Measurements from ENCODE around the gene CCBE1. TPM values are rescaled to one million over a fixed set of nuclear protein-coding genes. Genes with fewer than 3 reads are reported as not detected.
"Not testable (repeated sequence)": the region's sequence is repeated elsewhere in the genome, so short reads cannot be mapped to it uniquely, and the experiment has no call there.

The CCBE1 gene
- total RNA-seq, 3 donors from 2014 or later, result 0.18 TPM; not detected in 2

DNA sequence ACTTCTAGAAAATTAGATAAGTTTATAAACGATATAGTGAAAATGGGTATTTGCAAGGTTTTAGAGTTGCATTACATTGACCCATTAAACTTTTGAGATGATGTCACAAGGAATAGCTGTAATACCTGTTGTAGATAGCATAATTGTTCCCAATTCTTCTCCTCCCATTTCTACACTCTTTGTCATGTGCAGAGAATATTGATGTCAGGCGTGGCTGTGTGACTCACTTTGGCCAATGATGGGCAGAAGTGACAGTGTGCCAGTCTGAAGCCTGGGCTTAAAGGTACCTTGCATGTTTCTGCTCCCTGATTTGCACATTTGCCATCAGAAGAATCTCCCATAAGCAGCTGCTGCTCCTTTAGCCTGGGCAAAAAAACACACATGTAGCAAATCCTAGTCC is 26.9 kb upstream of the CCBE1 start:
- DNase-seq (no peak), ATAC-seq (no peak)
- H3K9me3 Mint-ChIP-seq, result no peaks in the 10 kb centered on the region
- no peak overlapping the region for H3K4me3 Mint-ChIP-seq
- peaks cover 12% of the 10 kb centered on the region for H3K27me3 Mint-ChIP-seq (ENCODE audit: low read depth)
- no peaks in the 10 kb centered on the region for H3K36me3 Mint-ChIP-seq (ENCODE audit: insufficient read depth)
- no peaks in the 10 kb centered on the region for H3K4me1 Mint-ChIP-seq (ENCODE audit: low read depth)

DNA sequence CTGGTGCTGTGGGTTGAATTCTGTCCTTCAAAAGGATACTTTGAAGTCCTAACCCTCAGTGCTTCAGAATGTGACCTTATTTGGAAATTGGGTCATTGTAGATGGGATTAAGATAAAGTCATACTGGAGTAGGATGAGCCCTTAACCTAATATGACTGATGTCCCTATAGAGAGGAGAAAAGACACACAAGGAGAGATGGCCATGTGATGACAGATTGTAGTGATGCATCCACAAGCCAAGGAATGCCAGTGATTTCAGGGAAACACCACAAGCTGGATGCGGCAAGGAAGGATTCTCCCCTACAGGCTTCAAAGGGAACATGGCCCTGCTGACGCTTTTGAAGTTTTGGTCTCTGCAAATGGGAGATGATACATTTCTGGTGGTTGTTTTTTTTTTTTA is 24.7 kb upstream of the CCBE1 start:
- ATAC-seq, result no peak
- Mint-ChIP-seq H3K4me3 (no peak overlapping the region), H3K36me3 (ENCODE audit: insufficient read depth) (no peaks in the 10 kb centered on the region), H3K27me3 (ENCODE audit: low read depth) (peaks cover 12% of the 10 kb centered on the region), H3K4me1 (ENCODE audit: low read depth) (no peaks in the 10 kb centered on the region), H3K9me3 (no peaks in the 10 kb centered on the region)
- DNase-seq, result no peak

DNA sequence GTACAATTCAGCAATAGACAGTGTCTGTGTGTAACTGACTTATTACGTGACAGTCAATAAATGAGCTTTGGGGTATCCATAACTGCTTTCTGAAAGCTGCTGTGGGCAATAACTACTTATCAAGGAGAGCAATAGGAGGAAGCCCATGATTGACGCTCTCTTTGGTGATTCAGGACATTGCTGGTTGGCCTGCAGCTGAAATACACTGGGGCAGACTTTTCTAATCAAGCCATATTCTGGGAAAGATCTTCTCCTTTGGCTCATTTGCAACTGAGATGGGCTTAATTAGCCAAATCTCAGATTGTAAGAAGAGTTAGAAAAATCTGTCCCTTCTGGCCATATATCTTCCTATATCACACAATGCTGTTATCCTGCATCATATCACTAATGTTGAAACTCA is 24.0 kb upstream of the CCBE1 start:
- H3K9me3 Mint-ChIP-seq, result no peaks in the 10 kb centered on the region

DNA sequence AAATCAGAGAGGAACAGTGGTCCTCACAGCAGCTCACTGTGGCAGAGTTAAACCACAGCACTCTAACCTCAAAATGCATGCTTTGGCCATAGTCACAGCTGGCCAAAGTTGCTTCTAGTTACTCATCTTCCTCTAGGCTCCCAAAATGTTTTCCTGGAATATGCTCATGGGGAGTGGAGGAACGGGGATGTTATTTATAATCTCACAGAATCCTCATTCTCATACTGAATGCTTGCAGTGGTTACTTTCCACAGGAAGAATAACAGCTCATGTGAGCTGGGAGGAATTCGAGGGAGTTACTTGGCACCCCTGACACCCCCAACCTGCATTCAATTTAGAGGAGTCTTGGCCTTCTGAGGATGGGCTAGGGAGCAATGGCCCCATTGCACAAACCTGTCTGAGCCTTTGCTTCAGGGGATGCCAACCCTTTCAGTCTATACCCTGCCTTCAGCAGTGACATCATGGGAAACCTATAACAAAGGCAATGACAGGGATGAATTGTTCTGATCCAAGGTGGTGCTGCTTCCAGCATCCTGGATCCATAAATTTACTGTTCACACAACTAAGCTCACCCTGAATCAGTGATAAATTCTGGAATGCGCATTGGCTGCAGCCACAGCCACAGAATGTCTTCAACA is 22.4 kb upstream of the CCBE1 start:
- ATAC-seq (no peak), DNase-seq (no peak)
- Mint-ChIP-seq H3K4me1 (ENCODE audit: low read depth) (no peaks in the 10 kb centered on the region), H3K9me3 (no peaks in the 10 kb centered on the region), H3K27me3 (ENCODE audit: low read depth) (peaks cover 14% of the 10 kb centered on the region), H3K4me3 (no peak overlapping the region), H3K36me3 (ENCODE audit: insufficient read depth) (no peaks in the 10 kb centered on the region)

More for the DNA sequence above, 24.0 kb upstream of the CCBE1 start:
- no peak for ATAC-seq
- Mint-ChIP-seq H3K36me3 (ENCODE audit: insufficient read depth) (no peaks in the 10 kb centered on the region), H3K4me3 (no peak overlapping the region), H3K27me3 (ENCODE audit: low read depth) (peaks cover 12% of the 10 kb centered on the region), H3K4me1 (ENCODE audit: low read depth) (no peaks in the 10 kb centered on the region)
- no peak for DNase-seq

DNA sequence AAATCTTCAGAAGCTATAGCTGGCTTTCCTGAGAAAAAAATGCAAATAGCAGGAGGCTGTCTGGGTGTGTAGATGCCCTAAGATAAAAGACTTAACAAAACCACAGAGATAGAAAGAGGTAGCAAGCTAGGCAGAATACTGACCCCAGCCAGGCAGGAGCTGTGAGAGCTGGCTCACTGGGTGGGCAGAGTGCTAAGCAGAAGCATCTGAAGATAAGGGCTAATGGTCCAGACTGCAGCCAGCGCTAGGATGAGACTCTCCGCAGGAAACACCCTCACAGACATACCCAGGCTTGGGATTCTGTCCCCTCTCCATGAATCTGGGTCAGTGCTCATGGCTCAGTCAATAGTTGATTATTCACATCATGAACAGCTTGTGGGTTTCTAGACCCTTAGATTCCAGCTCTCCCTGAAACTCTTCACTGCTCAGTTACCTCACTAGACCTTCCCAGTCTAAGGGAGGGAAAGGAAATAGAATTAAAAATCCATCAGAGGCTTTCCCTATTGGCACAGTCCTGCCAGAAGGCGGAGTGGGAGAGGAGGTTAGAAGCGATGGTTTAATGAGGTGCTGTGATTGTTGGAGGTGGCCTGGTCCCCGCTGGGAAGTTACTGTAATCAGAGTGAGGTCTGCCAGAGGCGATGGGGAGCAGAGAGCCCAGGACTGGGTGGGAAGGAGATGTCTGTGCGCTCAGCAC is 21.4 kb upstream of the CCBE1 start:
- Mint-ChIP-seq H3K4me3 (no peak overlapping the region), H3K9me3 (no peaks in the 10 kb centered on the region), H3K36me3 (ENCODE audit: insufficient read depth) (no peaks in the 10 kb centered on the region), H3K4me1 (ENCODE audit: low read depth) (no peaks in the 10 kb centered on the region), H3K27me3 (ENCODE audit: low read depth) (peaks cover 14% of the 10 kb centered on the region)
- DNase-seq (no peak), ATAC-seq (no peak)

DNA sequence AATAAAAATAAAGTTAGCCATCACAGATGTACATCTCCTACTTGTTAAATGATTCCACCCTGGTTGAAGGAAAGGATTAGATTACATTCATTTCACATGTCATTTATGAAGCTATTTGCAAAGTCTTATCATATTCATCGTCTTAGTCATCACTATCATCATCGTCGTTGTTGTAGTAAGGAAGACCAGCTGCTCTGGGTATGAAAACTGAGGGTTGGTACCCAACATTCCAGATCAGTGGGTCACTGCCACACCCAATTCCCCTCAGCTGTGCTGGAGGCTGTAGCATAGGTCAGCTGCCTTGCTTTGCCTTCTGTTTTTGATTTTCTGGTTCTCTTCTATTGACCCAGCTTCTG is 20.9 kb upstream of the CCBE1 start:
- H3K9me3 Mint-ChIP-seq, result no peaks in the 10 kb centered on the region
- no peaks in the 10 kb centered on the region for H3K4me1 Mint-ChIP-seq (ENCODE audit: low read depth)
- H3K4me3 Mint-ChIP-seq, result no peak overlapping the region
- ATAC-seq (no peak), DNase-seq (no peak)
- peaks cover 14% of the 10 kb centered on the region for H3K27me3 Mint-ChIP-seq (ENCODE audit: low read depth)
- no peaks in the 10 kb centered on the region for H3K36me3 Mint-ChIP-seq (ENCODE audit: insufficient read depth)

DNA sequence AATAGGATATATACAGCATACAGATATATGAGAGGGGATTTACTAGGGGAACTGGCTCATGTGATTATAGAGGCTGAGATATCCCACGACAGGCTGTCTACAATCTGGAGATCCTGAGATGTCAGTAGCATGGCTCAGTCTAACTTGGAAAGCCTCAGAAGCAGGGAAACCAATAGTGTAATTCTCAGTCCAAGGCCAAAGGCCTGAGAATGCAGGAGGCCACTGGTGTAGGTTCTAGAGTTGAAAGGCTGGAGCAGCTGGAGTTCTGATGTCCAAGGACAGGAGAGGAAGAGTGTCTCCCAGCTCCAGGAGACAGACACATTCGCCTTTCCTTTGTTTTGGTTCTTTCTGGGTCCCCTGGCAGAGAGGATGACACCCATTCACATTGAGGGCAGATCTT is 20.1 kb upstream of the CCBE1 start:
- H3K36me3 Mint-ChIP-seq (ENCODE audit: insufficient read depth), result no peaks in the 10 kb centered on the region
- no peaks in the 10 kb centered on the region for H3K9me3 Mint-ChIP-seq
- peaks cover 14% of the 10 kb centered on the region for H3K27me3 Mint-ChIP-seq (ENCODE audit: low read depth)
- ATAC-seq (no peak), DNase-seq (no peak)
- H3K4me3 Mint-ChIP-seq, result no peak overlapping the region
- H3K4me1 Mint-ChIP-seq (ENCODE audit: low read depth), result no peaks in the 10 kb centered on the region

DNA sequence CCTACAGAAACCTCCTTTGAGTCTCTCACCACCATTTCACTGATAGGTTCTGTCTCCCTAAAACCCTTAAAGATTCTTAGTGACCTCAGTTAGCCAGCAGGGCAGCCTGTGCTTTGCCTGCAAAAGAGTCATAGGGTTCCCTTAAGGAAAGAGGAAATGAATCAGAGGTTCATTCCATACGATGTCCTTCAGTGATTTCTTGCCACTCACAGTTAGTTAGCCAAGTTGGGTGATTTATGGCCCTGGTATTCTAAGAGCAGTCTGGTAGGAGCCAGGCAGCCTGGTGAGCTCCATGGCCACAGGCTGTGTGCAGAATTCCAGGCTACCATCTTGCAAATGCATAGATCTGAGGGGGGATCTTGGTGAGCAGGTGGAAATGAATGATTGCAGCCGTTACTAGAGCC is 18.7 kb upstream of the CCBE1 start:
- no peak for DNase-seq
- no peak for ATAC-seq
- H3K27me3 Mint-ChIP-seq (ENCODE audit: low read depth), result peaks cover 14% of the 10 kb centered on the region
- no peaks in the 10 kb centered on the region for H3K9me3 Mint-ChIP-seq
- H3K4me1 Mint-ChIP-seq (ENCODE audit: low read depth), result no peaks in the 10 kb centered on the region
- no peak overlapping the region for H3K4me3 Mint-ChIP-seq
- H3K36me3 Mint-ChIP-seq (ENCODE audit: insufficient read depth), result no peaks in the 10 kb centered on the region

DNA sequence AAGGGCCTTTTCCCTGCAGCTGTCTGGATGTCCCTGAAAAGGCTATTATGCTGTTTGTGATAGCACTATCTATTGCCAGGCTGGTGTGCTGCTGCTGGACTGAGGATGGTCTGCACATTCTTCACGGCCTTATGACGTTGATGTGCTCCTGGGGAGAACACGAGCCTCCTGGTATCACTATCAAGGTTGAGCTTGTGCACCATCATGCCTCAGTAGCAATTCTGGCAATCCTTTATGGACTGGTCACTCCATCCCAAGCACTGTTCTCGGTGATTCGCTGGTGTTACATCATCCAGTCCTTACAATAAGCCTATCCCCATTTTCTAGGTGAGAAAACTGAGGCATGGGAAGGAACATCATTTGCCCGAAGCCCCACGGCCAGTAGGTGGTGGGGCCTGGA is 18.2 kb upstream of the CCBE1 start:
- Mint-ChIP-seq H3K36me3 (ENCODE audit: insufficient read depth) (no peaks in the 10 kb centered on the region), H3K27me3 (ENCODE audit: low read depth) (peaks cover 14% of the 10 kb centered on the region), H3K4me1 (ENCODE audit: low read depth) (no peaks in the 10 kb centered on the region), H3K9me3 (no peaks in the 10 kb centered on the region), H3K4me3 (no peak overlapping the region)
- no peak for DNase-seq
- ATAC-seq, result no peak

DNA sequence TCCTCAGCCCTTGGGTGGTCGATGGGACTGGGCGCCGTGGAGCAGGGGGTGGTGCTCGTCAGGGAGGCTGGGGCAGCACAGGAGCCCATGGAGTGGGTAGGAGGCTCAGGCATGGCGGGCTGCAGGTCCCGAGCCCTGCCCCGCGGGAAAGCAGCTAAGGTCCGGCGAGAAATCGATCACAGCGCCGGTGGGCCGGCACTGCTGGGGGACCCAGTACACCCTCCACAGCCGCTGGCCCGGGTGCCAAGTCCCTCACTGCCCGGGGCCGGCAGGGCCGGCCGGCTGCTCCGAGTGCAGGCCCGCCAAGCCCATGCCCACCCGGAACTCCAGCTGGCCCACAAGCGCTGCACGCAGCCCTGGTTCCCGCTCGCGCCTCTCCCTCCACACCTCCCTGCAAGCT is 16.9 kb upstream of the CCBE1 start:
- not testable (repeated sequence) for H3K36me3 Mint-ChIP-seq (ENCODE audit: insufficient read depth); H3K9me3 Mint-ChIP-seq; H3K4me3 Mint-ChIP-seq; ATAC-seq; DNase-seq; H3K4me1 Mint-ChIP-seq (ENCODE audit: low read depth); H3K27me3 Mint-ChIP-seq (ENCODE audit: low read depth)

DNA sequence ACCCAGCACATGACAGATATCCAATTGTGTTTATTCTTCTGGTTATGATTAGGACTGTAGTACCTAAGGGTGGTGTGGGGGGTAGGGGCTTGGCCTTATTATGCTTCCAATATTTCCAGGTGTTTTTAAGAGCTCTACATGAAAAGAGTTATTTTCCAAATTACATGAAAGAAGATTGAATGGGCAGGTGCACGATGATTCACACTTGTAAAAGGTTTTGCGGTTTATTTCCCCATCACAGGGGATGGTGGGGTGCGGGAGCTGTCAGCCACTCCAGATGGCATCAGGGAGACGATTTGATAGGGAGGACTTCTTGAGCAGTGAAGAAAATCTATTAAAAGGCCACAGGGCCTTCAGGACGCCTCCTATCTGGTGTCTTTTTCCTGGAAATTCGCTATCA is 15.1 kb upstream of the CCBE1 start:
- Mint-ChIP-seq H3K9me3 (no peaks in the 10 kb centered on the region), H3K4me1 (ENCODE audit: low read depth) (no peaks in the 10 kb centered on the region), H3K36me3 (ENCODE audit: insufficient read depth) (no peaks in the 10 kb centered on the region), H3K4me3 (no peak overlapping the region), H3K27me3 (ENCODE audit: low read depth) (peaks cover 6% of the 10 kb centered on the region)
- DNase-seq, result no peak
- no peak for ATAC-seq

DNA sequence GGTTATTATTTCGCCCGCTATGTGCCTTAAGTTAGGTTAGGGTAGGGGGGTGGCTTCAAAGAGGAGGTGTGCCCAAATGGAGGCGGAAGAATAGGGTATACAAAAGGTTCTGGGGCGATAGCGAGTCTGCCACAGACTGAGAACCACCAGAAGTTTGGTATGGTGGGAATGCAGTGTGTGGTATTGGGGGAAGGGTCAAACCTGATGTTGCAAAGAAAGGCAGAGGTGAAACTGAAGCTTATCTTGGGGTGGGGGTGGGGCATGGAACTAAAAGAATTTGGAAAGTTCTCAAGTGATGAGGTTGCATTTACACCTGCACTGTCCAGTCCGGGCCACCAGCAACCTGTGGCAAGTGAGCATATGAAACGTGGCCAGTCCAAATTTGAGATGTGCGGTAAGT is 11.8 kb upstream of the CCBE1 start:
- Mint-ChIP-seq H3K9me3 (no peaks in the 10 kb centered on the region), H3K4me3 (no peak overlapping the region), H3K27me3 (ENCODE audit: low read depth) (peaks cover 4% of the 10 kb centered on the region), H3K36me3 (ENCODE audit: insufficient read depth) (no peaks in the 10 kb centered on the region), H3K4me1 (ENCODE audit: low read depth) (no peaks in the 10 kb centered on the region)
- ATAC-seq (no peak), DNase-seq (no peak)

DNA sequence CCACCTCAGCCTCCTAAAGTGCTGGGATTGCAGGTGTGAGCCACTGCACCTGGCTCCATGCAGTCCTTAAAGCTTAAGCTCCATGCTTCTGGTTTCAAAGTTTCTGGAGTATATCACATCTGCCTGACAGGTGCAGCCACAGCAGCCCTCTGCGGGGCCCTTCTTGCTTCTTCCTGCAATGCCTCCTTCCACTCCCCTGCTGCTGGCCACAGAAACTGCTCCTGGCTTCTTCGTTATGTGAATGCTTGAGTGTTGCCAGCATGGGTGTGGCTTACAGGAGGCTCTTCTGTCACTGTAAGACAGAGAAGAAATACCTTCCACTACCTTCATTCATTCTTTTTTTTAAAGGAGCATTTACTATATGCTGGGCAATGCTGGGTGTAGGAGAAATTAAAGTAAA is 10.1 kb upstream of the CCBE1 start:
- H3K9me3 Mint-ChIP-seq, result no peaks in the 10 kb centered on the region
- no peaks in the 10 kb centered on the region for H3K36me3 Mint-ChIP-seq (ENCODE audit: insufficient read depth)
- ATAC-seq (no peak), DNase-seq (no peak)
- no peak overlapping the region for H3K4me3 Mint-ChIP-seq
- no peaks in the 10 kb centered on the region for H3K4me1 Mint-ChIP-seq (ENCODE audit: low read depth)
- peaks cover 4% of the 10 kb centered on the region for H3K27me3 Mint-ChIP-seq (ENCODE audit: low read depth)

DNA sequence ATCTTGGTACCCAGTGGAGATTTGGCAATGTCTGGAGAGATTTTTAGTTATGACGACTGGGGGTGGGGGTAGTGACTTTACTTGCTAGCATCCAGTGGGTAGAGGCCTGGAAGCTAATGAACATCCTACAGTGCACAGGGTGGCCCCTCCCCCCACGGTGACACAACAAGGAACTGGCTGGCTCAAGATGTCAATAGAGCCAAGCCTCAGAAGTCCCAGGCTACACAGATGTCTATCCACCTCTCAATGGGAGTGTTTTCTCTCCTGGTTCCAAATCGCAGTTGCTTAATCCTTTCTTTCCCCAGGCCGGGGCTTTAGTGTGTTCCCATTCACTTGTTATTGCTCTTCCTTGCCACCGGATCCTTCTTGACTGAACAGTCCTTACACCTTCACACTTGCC is 9.3 kb upstream of the CCBE1 start:
- Mint-ChIP-seq H3K4me3 (no peak overlapping the region), H3K9me3 (no peaks in the 10 kb centered on the region)

DNA sequence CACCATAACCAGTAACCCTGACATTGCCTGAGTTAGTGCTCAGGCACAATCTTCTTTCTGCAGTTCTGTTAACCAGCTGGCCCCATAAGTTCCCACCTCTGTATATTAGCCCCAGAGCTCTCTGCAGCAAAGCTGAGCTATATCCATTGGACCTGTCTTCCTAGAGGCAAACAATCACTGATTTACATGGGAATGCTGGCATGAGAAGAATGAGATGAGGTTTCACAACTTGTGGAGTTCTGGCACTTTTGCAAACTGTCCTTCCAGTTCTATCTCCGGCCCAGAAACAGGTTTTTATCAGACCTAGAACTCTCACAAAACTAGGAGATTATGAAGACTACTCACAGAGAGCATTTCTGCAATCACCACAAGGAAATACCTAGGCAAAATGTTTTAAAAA is 7.9 kb upstream of the CCBE1 start:
- no peak for DNase-seq
- H3K27me3 Mint-ChIP-seq (ENCODE audit: low read depth), result peaks cover 5% of the 10 kb centered on the region
- H3K4me3 Mint-ChIP-seq, result no peak overlapping the region
- H3K9me3 Mint-ChIP-seq, result no peaks in the 10 kb centered on the region
- no peaks in the 10 kb centered on the region for H3K36me3 Mint-ChIP-seq (ENCODE audit: insufficient read depth)
- ATAC-seq, result no peak
- no peaks in the 10 kb centered on the region for H3K4me1 Mint-ChIP-seq (ENCODE audit: low read depth)

More for the DNA sequence above, 9.3 kb upstream of the CCBE1 start:
- Mint-ChIP-seq H3K27me3 (ENCODE audit: low read depth) (peaks cover 4% of the 10 kb centered on the region), H3K36me3 (ENCODE audit: insufficient read depth) (no peaks in the 10 kb centered on the region), H3K4me1 (ENCODE audit: low read depth) (no peaks in the 10 kb centered on the region)
- ATAC-seq, result no peak
- DNase-seq, result no peak
